ENCODE results near the gene ROPN1B. TPM values are rescaled to one million over a fixed set of nuclear protein-coding genes. Genes with fewer than 3 reads are reported as not detected.
A peak's percentile ranks its signal among the peaks of the same experiment; 100 is the strongest.
"Not testable (repeated sequence)": the region's sequence is repeated elsewhere in the genome, so short reads cannot be mapped to it uniquely, and the experiment has no call there.

The ROPN1B gene
- not detected for total RNA-seq

DNA sequence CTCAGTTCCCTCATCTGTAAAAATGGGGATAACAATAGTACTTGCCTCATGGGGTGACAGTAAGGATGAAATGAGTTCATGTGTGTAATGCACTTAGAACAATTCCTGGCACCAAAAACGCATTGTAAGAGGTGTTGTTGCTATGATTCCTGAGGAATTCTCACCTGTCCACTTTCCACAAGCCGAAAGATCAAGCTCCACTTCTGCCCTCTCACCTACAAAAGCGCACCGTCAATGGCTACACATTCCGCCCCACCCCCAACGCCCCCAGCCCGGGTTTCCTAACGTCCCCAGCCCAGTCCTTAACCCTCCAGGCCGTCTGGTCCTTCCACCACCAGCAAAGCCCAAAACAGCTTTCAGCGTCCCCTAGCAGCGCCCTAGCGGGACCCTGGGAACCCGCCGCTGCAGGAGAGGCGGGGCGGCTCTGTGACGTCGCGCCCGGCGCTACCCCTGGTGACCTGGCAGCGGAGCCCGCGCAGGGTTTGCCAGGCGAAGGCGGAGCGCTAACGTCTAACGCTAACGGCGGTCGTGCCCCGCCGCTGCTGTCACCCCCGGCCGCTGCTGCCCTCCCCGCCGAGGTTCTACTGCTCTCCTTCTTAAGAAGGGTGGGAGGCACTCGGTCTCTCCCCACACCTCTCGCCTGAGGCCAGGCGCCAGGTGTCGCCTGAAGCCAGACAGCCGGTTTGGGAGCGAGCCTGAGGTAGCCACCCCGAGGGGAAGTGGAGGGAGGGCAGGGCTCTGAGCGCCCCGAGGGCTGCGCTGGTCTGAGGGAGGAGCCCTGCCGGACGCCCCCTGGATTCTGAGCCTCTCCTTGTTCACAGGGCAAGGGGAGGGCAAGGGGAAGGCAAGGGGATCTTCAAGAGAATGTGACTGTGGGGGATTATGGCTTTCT is at the start of gene ROPN1B:
Gene ROPN1B (plus strand): TSS at position 478 of the 892 bp plus-strand sequence. CDS start 2,877 bp downstream, outside the sequence.
- not testable (repeated sequence) for DNase-seq (ENCODE audit: low read depth in 2 of 3, low spot score in 2 of 3)

DNA sequence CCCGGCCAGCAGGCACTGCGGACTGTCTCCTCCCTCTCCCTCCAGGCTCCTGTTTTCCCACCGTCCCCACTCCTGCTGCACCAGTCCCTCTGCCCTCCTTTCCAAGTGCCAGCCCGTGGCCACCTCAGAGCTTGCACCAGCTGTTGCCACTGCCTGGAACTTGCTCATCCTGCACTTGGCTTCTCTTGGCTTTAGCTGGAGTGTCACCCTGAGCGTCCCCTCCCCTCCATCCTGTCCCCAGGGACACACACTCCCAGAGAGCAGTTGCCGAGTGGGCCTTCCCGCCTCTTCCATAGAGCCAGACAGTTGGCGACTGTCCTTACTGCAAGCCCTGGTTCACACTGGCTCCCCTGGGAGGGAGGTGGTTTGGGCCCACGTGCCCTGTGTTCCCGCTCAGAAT is 48.8 kb upstream of the ROPN1B start:
- not testable (repeated sequence) for DNase-seq (ENCODE audit: low read depth in 2 of 3, low spot score in 2 of 3)

DNA sequence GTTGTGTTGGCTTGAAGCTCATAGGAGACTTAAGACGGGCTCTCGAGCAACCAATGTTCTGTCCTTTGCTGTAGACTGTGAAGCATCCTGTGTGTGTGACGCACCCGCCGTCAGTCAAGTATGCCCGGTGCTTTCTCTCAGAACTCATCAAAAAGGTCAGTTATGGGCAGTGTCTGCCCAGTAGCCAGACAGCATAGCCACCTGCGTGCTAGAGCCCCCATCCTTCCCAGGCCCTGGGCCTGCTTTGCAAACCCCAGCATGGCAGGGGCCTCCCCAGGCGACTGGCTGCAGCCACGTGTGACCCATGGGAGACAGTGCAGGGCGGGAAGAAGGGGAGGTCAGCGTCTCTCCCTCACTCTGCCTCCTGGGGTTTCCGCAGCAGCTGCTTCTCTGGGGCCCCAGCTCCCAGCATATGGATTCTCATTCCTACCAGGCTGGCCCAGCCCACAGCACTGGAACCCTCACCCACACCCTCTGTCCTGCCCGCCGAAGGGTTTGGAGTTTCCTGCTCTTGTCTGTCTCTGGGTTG is 48.2 kb upstream of the ROPN1B start:
- not testable (repeated sequence) for DNase-seq (ENCODE audit: low read depth in 2 of 3, low spot score in 2 of 3)

DNA sequence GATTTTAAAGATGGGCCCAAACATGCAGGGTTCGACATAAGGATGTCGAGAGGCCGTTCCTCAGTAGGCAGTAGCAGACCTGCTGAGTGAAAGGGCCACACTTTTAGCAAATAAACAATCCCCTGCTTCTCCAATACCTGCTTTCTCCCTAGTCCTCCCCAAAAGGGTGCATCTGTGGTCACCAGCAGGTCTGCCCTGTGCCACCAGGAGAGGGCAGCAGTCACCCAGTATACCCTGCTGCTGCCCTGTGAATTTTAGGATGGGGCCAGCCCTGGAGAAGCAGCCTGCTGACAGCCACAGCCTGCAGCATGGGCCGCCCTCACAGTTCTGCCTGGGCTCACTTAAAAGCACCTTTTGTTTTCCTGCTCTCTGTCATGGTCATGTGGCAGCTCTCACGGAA is 47.3 kb upstream of the ROPN1B start:
- DNase-seq (ENCODE audit: low read depth in 2 of 3, low spot score in 2 of 3) = peak in 2 of 3 donors; percentile 48 to 60

DNA sequence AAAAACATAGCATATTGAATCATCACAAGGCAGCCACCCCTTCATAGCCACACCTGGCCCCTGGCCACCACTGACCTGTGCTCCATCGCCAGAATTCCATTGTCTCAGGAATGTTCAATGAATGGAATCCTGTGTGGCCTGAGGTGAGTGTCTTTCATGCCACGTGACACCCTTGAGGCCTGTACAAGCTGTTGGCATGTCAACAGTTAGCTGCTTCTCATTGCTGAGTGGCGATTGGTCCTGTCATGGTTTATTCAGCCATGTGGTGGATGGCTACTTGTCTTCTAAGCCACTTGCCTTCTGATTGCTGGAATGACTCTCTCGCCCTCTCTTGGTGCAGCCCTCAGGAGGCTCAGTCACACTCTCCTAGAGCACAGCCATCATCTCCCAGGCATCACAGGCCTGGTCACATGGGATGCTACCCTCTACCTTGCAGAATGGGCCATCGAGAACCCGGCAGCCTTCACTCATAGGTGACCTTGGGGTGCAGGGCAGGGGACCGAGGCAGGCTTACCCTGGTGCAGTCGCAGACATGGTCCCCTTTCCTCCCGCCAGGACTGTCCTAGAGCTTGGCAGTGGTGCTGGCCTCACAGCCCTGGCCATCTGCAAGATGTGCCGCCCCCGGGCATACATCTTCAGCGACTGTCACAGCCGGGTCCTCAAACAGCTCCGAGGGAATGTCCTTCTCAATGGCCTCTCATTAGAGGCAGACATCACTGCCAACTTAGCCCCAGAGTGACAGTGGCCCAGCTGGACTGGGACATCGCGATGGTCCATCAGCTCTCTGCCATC is 45.5 kb upstream of the ROPN1B start:
- DNase-seq (ENCODE audit: low read depth in 2 of 3, low spot score in 2 of 3) = not testable (repeated sequence)

DNA sequence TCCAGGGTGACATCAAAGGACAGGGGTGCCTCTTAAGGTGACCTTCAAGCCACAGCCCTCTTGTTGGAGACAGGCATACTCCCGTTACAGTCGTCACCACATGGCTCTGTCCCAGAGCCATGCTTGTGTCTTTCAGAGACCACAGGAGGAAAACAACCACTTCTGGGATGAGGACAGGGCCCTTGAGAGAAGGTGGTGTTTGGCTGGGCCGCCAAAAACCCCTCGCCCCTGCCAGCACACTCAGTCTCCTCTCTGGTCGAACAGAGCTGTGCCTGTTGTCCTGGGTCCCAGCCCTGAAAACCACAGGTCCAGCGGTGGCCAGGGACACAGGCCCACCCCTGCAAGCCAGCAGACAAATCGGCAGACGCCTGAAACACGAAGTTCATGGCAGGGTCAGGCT is 44.7 kb upstream of the ROPN1B start:
- DNase-seq (ENCODE audit: low read depth in 2 of 3, low spot score in 2 of 3) = not testable (repeated sequence)

DNA sequence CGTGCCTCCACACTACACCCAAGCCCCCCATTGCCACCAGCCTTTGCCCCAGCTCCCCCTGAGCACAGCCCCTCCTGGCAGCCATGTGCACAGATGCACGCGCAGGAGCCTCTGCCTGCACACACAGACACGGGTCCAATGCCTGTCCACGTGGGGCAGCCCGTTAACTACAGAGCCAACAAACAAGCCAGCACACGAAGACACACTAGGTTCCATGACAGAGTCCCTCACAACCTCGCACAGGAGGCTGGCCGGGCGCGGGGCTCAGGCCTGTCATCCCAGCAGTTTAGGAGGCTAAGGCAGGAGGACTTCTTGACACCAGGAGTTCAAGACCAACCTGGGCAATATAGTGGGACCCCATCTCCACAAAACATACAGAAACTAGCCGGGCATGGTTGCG is 43.3 kb upstream of the ROPN1B start:
- DNase-seq (ENCODE audit: low read depth in 2 of 3, low spot score in 2 of 3) = not testable (repeated sequence)

DNA sequence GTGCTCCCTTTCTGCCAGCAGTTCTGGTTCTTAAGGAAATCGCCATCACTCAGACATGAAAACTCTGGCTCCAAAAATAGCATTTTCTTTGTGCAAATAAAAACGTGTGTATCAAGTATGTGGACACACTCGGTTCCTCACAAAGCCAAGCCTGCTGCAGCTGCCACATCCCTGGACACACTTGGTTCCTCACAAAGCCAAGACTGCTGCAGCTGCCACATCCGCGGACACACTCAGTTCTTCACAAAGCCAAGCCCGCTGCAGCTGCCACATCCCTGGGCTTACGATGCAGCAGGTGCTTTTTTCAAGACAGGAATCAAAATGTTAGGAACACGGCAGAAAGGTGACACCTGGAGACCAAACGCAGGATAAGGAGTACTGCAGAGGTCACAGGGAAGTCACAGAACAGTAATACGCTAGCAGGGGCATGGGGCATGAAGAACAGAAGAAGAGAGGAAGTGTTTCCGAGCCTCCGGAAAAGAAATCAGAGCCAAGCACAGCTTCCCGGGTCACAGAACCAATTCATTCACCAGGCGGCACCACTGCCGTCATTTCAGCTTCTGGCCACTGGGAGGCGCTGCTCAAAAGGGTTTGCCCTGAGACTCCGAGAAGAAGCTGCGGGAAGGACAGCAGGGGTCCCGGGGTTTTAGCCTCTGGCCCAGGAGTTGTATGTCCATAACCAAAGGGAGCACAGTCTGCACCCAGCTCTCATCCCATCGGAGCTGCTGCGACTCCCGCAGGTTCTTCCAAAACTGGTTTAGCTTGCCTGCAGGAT is 40.0 kb upstream of the ROPN1B start:
- DNase-seq (ENCODE audit: low read depth in 2 of 3, low spot score in 2 of 3) = peak in 2 of 3 donors; percentile 34 to 52

DNA sequence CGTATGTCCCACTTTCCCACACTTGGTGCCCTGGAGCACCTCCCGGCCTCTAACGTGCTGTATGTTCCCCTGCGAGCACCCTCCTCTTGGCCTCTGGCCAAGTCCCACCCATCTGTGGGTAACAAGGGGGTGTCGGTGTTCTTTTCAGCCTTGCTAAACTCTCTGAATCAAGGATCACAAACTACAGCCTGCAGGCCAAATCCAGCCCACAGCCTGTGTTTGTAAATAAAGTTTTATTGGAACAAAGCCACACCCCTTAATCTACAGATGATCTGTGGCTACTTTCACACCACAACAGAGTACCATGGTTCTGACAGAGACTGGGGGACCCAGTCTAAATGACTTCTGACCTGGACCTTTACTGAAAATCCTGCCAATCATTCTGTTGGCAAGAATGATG is 39.2 kb upstream of the ROPN1B start:
- DNase-seq (ENCODE audit: low read depth in 2 of 3, low spot score in 2 of 3) = not testable (repeated sequence)

DNA sequence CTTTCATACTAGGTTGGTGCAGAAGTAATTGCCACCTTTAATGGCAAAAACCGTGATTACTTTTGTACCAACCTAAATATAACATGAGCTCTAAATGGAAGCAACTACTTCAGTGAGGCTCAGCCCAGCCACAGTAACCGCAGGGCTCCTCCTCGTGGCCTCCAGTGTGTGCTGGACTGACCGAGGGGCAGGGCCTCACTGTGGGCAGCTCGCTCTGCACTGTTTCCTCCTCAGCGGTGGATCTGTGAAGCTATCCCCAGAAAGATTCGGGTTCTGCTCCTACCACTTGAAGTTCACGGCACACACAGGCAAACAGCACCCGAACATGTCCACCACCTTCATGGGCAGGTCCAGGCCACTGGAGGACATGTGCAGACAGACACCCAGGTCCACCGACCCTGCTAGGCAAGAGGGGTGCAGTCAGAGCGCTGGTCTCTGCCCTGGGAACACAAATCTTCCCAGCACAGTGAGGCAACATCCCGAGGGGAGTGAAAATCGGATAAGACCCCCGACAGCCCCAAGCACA is 37.6 kb upstream of the ROPN1B start:
- DNase-seq (ENCODE audit: low read depth in 2 of 3, low spot score in 2 of 3) = not testable (repeated sequence)

DNA sequence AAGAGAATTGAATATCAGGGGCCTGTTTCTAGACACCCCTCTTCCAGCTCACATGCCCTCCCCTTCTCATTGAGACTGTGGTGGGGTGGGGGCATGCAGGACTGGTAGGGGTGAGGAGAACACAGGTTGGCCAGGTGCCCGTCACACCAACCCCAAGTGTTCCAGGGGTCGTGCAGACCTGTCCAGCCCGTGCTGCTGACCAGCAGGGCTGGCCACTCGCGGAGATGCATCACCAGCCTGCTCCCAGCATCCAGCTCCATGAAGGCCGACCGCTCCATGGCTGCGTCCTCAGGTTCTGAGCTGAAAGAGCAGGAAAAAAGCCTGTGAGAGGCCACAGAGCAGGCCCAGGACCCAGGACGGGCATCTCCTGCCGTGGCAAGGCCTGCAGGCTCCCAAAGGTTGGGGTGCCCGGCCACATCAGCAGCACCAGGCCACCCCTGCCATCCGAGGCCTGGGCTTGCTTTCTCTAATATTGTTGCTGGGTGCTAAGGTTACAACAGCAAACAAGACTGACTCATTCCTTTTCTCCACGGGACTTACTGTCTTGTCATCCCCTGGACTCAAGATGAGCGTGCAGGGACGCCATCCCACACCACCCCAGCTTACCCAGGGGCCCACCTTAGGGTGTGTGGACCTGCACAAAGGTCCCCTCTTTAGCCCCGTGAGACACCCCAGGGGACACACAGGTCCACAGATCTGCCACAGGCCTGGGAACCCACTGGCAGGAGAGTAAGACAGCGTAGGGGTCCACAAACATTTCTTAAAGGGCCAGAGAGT is 35.4 kb upstream of the ROPN1B start:
- DNase-seq (ENCODE audit: low read depth in 2 of 3, low spot score in 2 of 3) = not testable (repeated sequence)

DNA sequence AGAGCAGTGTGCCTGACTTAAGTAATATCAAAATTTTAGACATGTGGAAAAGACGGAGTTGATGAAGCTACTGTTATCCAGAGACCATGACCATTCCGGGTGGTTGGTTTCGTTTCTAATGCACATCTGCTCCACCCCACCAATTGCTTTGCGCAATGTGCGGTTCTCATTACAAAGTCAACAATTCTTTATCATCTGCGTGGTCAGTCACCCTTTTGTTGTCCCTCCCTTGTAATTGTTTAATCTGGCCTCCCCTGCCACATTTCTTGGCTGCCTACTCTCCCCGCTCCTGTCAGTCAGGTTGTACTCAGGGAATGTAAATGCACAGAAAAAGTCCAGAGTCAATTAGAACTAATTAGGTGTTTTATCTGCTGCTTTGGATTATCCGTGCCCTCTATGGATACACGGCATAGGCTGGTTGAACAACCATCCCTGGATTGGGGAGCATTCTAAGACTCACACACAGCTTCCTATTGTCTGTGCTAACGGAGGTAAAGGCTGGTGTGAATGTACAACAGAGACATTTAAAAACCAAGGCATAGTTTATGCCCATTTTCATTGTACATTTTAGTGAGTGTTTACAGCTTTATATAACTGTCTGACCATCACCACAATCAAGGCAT is 33.6 kb upstream of the ROPN1B start:
- not testable (repeated sequence) for DNase-seq (ENCODE audit: low read depth in 2 of 3, low spot score in 2 of 3)

DNA sequence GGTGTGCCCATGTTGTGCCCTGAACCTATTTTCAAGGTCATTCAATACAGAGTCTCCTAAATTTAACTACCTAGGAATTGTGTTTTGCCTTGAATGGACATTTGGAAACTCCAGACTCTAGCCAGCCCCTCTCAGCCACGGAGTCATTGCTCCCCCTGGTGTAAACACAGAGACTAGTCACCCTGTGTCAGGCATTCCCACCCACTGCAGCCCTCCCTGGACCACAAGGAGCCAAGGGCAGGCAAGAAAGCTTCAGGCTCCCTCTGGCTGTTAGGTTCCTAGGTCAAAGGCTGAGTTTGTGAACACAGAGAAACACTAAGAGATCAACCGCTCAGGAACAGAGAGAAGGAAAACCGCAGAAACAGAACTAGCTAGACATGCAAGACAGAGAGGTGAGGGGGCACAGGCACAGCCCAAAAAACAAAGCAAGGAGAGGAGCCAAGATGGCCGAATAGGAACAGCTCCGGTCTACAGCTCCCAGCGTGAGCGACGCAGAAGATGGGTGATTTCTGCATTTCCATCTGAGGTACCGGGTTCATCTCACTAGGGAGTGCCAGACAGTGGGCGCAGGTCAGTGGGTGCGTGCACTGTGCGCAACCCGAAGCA is 32.7 kb upstream of the ROPN1B start:
- peak in 1 of 3 donors; percentile 14 for DNase-seq (ENCODE audit: low read depth in 2 of 3, low spot score in 2 of 3)

DNA sequence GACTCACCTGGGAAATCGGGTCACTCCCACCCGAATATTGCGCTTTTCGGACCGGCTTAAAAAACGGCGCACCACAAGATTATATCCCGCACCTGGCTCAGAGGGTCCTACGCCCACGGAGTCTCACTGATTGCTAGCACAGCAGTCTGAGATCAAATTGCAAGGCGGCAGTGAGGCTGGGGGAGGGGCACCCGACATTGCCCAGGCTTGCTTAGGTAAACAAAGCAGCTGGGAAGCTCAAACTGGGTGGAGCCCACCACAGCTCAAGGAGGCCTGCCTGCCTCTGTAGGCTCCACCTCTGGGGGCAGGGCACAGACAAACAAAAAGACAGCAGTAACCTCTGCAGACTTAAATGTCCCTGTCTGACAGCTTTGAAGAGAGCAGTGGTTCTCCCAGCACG is 32.1 kb upstream of the ROPN1B start:
- not testable (repeated sequence) for DNase-seq (ENCODE audit: low read depth in 2 of 3, low spot score in 2 of 3)

DNA sequence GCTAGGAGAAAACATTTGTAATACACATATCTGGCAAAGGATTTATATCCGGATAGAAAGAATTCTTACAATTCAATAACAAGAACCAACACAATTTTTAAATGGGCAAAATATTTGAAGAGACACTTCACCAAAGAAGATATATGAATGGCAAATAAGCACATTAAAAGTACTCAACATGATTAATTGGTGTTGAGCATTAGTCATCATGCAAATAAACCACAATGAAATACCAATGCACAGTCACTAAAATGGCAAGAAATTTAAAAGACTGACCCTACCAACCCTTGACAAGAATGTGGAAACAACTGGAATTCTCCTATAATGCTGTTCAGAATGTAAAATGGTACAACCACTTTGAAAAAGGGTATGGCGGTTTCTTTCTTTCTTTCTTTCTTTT is 21.2 kb upstream of the ROPN1B start:
- not testable (repeated sequence) for DNase-seq (ENCODE audit: low read depth in 2 of 3, low spot score in 2 of 3)

DNA sequence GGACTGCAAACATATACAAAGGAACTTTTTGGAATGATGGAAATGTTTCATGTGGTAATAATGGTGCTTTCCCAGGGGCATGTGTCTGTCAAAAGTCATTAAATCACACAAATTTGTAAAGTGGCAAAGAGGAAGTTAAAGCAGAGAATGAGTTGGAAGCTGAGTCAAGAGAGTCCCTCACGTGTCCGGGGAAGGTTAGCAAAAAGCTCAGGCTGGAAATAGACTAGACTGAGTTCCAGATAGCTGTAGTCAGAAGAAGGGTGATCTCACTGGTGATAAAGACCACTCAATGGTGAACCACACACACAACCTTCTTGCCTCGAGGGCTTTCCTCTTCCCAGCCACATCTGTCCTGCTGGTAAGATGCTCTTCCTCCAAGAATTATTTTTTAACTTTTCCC is 20.1 kb upstream of the ROPN1B start:
- DNase-seq (ENCODE audit: low read depth in 2 of 3, low spot score in 2 of 3) = peak in 2 of 3 donors; percentile 35 to 51

DNA sequence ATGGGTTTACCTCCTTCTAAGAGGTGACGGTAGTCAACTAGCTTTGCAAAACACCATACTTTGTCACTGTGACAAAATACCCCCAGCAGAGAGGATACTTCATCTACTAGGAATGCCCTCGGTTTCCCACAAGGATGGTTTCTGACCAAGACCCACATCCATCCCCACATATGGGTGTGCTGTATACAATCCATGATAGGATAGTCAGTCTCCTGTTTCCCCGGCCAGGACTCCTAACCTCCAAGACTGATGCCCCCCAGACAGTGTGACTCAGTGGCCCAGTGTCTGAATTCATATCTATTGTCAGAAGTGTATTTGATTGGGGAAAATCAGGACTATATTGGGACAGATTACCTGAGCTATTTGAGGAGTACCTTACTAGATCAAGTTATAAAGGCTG is 17.8 kb upstream of the ROPN1B start:
- not testable (repeated sequence) for DNase-seq (ENCODE audit: low read depth in 2 of 3, low spot score in 2 of 3)

DNA sequence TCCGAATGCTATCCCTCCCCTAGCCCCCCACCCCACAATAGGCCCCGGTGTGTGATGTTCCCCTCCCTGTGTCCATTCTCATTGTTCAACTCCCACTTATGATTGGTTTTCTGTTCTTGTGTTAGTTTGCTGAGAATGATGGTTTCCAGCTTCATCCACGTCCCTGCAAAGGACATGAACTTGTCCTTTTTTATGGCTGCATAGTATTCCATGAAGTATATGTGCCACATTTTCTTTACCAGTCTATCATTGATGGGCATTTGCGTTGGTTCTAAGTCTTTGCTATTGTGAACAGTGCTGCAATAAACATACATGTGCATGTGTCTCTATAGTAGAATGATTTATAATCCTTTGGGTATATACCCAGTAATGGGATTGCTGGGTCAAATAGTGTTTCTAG is 12.0 kb upstream of the ROPN1B start:
- not testable (repeated sequence) for DNase-seq (ENCODE audit: low read depth in 2 of 3, low spot score in 2 of 3)
